HL-60 (cell line): ENCODE data around the gene MAN1C1.

Experiments
- DNase-seq, 2 experiments: peaks; one replicate each; pipeline ENCODE4 v3.0.0-alpha.2; 2010 to 2020; ENCODE audit warnings: low read depth in 1 of 2, low spot score in 1 of 2
- H3K27ac ChIP-seq: fragments of 250-450 bp; sonication (Bioruptor Pico); replicated peaks from 2 replicates; pipeline ENCODE4 v1.5.1; 2020; ENCODE audit warnings: mild to moderate bottlenecking, moderate library complexity
- H3K27me3 ChIP-seq: fragments of 250-450 bp; sonication (Bioruptor Pico); 2 replicates; pipeline ENCODE4 v1.5.1; 2021; ENCODE audit warnings: mild to moderate bottlenecking, moderate library complexity; ENCODE audit not compliant: insufficient read depth, poor library complexity, severe bottlenecking
- H3K4me3 ChIP-seq: replicated peaks from 2 replicates; pipeline ENCODE4 v1.5.1; 2011; ENCODE audit warnings: mild to moderate bottlenecking, control low read depth, low read length; ENCODE audit not compliant: insufficient read depth
- GABPA ChIP-seq: IDR thresholded peaks from 2 replicates; pipeline ENCODE4 v1.6.1; 2012; ENCODE audit warnings: low read depth
- POLR2AphosphoS5 ChIP-seq: IDR thresholded peaks from 2 replicates; pipeline ENCODE4 v1.6.1; 2012; ENCODE audit warnings: low read depth
- SPI1 ChIP-seq: IDR thresholded peaks from 2 replicates; pipeline ENCODE4 v1.6.1; 2012; ENCODE audit warnings: low read depth, mild to moderate bottlenecking, borderline replicate concordance
- TF ChIP-seq, protein P1 (sequence below): IDR thresholded peaks from 2 replicates; pipeline ENCODE4 v1.6.1; 2012; ENCODE audit warnings: low read depth; ENCODE audit not compliant: insufficient replicate concordance
- TF ChIP-seq, protein P2 (sequence below): IDR thresholded peaks from one replicate; pipeline ENCODE4 v1.5.1; 2011; ENCODE audit warnings: low read length, control low read depth, inconsistent platforms; ENCODE audit not compliant: insufficient read depth

The MAN1C1 gene

DNA sequence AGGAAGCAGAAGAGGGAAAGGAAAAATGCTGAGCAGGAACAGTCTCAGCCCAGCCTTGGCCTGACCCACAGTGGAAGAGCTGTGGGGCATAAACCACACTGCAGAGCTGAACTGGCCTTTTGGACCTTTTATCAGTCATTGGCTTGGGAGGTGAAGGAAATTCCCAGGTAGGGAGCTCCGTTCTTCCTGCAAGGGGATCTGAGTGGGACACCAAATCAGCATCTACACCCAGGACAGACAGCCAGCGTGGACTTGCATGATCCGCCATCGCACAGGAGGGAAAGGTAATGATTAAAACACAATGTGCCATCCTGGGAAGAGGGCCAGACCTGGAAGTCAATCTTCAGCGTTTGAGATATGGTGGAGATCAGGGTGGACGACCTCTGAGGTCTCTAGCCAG is 202.0 kb downstream of the MAN1C1 start:
- TF ChIP-seq, protein P1, sequence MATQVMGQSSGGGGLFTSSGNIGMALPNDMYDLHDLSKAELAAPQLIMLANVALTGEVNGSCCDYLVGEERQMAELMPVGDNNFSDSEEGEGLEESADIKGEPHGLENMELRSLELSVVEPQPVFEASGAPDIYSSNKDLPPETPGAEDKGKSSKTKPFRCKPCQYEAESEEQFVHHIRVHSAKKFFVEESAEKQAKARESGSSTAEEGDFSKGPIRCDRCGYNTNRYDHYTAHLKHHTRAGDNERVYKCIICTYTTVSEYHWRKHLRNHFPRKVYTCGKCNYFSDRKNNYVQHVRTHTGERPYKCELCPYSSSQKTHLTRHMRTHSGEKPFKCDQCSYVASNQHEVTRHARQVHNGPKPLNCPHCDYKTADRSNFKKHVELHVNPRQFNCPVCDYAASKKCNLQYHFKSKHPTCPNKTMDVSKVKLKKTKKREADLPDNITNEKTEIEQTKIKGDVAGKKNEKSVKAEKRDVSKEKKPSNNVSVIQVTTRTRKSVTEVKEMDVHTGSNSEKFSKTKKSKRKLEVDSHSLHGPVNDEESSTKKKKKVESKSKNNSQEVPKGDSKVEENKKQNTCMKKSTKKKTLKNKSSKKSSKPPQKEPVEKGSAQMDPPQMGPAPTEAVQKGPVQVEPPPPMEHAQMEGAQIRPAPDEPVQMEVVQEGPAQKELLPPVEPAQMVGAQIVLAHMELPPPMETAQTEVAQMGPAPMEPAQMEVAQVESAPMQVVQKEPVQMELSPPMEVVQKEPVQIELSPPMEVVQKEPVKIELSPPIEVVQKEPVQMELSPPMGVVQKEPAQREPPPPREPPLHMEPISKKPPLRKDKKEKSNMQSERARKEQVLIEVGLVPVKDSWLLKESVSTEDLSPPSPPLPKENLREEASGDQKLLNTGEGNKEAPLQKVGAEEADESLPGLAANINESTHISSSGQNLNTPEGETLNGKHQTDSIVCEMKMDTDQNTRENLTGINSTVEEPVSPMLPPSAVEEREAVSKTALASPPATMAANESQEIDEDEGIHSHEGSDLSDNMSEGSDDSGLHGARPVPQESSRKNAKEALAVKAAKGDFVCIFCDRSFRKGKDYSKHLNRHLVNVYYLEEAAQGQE: no peak
- TF ChIP-seq SPI1 (no peak), GABPA (no peak), POLR2AphosphoS5 (no peak)
- TF ChIP-seq, protein P2, sequence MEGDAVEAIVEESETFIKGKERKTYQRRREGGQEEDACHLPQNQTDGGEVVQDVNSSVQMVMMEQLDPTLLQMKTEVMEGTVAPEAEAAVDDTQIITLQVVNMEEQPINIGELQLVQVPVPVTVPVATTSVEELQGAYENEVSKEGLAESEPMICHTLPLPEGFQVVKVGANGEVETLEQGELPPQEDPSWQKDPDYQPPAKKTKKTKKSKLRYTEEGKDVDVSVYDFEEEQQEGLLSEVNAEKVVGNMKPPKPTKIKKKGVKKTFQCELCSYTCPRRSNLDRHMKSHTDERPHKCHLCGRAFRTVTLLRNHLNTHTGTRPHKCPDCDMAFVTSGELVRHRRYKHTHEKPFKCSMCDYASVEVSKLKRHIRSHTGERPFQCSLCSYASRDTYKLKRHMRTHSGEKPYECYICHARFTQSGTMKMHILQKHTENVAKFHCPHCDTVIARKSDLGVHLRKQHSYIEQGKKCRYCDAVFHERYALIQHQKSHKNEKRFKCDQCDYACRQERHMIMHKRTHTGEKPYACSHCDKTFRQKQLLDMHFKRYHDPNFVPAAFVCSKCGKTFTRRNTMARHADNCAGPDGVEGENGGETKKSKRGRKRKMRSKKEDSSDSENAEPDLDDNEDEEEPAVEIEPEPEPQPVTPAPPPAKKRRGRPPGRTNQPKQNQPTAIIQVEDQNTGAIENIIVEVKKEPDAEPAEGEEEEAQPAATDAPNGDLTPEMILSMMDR: no peak
- no peaks in the 10 kb centered on the region for H3K27me3 ChIP-seq
- DNase-seq: no peak
- no peak overlapping the region for H3K4me3 ChIP-seq
- no peak overlapping the region for H3K27ac ChIP-seq

DNA sequence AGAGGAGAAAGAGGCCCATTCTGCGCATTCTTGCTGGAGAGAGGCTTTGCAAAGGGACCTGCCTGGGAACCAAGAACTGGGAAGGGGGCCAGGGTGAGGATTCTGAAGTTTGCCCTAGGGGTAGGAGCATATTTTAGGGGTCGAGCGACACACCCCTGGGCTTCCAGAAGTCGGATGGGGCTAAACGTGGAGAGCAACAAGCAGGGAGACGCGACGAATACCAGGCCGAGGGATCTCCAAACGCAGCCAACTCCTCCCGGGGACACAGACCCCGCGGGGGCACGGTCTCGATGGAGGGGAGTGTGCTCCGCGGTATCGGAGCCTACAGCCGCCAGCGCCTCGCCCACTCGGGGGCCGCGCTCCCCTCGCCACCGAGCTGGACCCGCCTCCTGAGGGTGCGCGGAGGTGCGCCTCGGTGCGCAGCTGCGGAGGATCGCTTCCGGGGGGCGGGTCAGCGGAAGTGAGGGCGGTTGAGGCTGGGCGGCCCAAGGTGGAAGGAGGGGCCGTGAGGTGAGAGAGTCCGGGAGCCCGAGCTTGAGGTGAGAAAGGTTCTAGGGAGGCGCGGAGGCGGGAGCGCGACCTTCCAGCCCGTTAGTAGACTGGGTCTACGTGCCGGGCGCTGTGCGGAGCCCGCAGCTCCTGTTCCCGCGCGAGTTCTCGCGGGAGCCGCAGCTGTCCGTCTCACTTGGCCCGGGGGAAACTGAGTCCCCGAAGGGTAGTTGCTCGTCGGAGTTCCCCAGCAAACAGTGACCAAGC is 203.1 kb downstream of the MAN1C1 start, which contains the start of gene MTFR1L:
Gene MTFR1L (plus strand): TSS at position 464 of the 756 bp plus-strand sequence. CDS start 3,151 bp downstream, outside the sequence.
- TF ChIP-seq GABPA (peak; percentile 72), SPI1 (peak; percentile 47; the same call in 1 of the 2 replicates), POLR2AphosphoS5 (peak; percentile 70)
- TF ChIP-seq, protein P1: no peak
- TF ChIP-seq, protein P2: no peak
- peak; percentile 92 to 93 for DNase-seq
- Histone ChIP-seq H3K4me3 (peak within 1 kb of the TSS; percentile 69), H3K27ac (peak within 1 kb of the TSS; percentile 92), H3K27me3 (no peaks in the 10 kb centered on the region)

DNA sequence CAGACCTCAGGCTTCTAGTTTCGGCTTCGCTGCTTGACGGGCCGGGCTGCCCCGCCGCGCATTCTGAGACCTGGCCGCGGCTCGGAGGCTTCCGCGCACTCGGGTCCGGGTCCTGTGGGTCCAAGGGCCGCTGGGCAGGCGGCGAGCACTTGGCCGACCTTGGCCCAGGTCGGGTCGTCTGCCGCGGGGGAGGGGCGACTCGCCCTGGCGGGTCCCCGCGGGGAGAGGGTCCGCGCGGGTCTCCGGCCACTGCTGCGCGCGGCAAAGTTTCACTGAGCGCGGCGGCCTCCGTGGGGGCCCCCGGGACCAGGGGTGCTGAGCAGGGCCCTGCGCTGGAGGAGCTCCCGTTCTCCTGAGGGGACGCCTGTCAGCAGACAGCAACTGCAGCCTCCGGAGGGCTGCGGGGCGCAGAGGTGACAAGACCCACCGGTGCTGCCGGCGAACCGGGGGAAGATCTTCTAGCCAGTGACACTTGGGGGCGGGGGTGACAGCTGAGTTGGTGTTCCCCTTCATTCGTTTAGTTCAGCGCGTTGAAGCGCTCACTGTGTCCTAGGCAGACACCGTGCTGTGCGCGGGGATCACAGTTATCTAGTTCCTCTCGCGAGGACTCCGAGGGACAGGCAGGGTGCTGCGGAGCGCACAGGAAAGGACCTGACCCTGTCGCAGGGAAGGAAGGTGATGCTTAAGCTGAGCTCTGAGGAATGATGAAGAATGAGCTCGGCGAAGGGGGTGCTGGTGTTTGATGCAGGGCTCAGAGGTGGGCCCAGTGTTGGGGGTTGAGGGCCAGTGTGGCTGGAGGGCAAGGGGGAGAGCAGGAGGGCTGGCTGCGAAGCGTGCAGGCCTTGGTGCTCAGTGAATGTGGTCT is 203.9 kb downstream of the MAN1C1 start:
- Histone ChIP-seq H3K4me3 (peak overlapping the region; percentile 69), H3K27me3 (no peaks in the 10 kb centered on the region), H3K27ac (peak overlapping the region; percentile 92)
- DNase-seq: peak; percentile 73 to 89
- TF ChIP-seq SPI1 (peak; percentile 25; the same call in 1 of the 2 replicates), POLR2AphosphoS5 (peak; percentile 72), GABPA (no peak)
- TF ChIP-seq, protein P1: peak; percentile 23
- TF ChIP-seq, protein P2: no peak
